Measurements from ENCODE around the gene MAN2B2. TPM values are rescaled to one million over a fixed set of nuclear protein-coding genes. Genes with fewer than 3 reads are reported as not detected.

MAN2B2 gene
- polyA plus RNA-seq, 1 donor (not counting 4 experiments of a cell fraction or from before 2014, with no cell fraction given), result 7.4 TPM

DNA sequence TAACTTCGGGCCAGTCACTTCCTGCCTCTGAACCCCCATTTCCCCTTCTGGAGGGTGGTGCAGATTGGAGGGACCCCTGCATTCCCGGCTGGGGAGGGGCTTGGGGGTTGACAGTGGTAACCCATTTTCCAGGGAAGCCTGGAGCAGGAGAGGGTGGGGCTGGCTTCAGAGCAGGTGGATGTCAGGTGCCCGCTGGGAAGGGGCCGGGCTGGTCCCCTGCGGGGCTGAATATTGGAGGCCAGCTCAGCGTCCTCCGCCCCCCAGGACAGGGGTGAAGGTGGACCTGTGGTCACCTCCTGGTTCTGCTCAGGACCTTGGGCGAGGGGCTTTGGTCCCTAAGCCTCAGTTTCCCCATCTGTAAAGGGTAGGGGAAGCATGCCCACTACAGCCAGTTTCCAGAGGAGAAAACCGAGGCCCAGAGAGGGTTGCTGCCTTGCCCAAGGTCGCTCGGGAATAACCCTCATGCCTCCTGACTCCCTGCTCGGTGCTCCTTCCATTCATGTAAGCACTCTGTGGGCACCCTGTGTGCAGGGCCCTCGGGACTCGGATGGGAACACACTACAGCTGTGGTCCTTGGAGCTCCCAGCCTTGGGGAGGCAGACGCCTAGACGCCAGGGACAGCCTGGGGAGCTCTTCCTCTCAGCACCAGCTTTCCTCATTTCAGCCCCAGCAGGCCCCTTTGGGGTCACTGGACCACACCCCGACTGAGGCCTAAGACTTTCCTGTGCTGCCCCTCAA is 683 bp downstream of the MAN2B2 start:
- H3K27ac ChIP-seq (ENCODE audit: control insufficient read depth, insufficient read depth, low read length), result peak overlapping the region; percentile 31
- no peaks in the 10 kb centered on the region for H3K79me2 ChIP-seq (ENCODE audit: control insufficient read depth, insufficient read depth, low read length)
- peak overlapping the region; percentile 93 for H3K4me2 ChIP-seq (ENCODE audit: control insufficient read depth, extremely low read depth, insufficient read depth, low read depth, low read length)
- peak overlapping the region; percentile 81 to 94 (median 86) for H3K4me3 ChIP-seq (ENCODE audit: control insufficient read depth in 2 of 3, extremely low read depth in 1 of 3, insufficient read depth in 2 of 3, low read depth in 1 of 3, low read length in 3 of 3)
- peak overlapping the region; percentile 75 for H3K9ac ChIP-seq (ENCODE audit: control insufficient read depth, extremely low read depth, insufficient read depth, low read length)
- peak overlapping the region; percentile 89 for H2AFZ ChIP-seq (ENCODE audit: control insufficient read depth, low read length)
- H4K20me1 ChIP-seq (ENCODE audit: control insufficient read depth, extremely low read depth, insufficient read depth, low read length), result no peaks in the 10 kb centered on the region
- DNase-seq (ENCODE audit: low read depth, low spot score) (no peak), FAIRE-seq (no peak)
- dilution Hi-C loops (cut with MboI; ENCODE audit: extremely low pct_ligation_motif_present, low sequenced_read_pairs), result no loop called here
- peaks cover 0 to 12% of the 10 kb centered on the region in 2 experiments for H3K36me3 ChIP-seq (ENCODE audit: control insufficient read depth in 2 of 2, extremely low read depth in 1 of 2, insufficient read depth in 2 of 2, low read length in 2 of 2)
- no peaks in the 10 kb centered on the region for H3K9me1 ChIP-seq (ENCODE audit: control insufficient read depth, extremely low read depth, insufficient read depth, low read length)
- TF ChIP-seq, protein P1, sequence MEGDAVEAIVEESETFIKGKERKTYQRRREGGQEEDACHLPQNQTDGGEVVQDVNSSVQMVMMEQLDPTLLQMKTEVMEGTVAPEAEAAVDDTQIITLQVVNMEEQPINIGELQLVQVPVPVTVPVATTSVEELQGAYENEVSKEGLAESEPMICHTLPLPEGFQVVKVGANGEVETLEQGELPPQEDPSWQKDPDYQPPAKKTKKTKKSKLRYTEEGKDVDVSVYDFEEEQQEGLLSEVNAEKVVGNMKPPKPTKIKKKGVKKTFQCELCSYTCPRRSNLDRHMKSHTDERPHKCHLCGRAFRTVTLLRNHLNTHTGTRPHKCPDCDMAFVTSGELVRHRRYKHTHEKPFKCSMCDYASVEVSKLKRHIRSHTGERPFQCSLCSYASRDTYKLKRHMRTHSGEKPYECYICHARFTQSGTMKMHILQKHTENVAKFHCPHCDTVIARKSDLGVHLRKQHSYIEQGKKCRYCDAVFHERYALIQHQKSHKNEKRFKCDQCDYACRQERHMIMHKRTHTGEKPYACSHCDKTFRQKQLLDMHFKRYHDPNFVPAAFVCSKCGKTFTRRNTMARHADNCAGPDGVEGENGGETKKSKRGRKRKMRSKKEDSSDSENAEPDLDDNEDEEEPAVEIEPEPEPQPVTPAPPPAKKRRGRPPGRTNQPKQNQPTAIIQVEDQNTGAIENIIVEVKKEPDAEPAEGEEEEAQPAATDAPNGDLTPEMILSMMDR (optimal IDR thresholded peaks at IDR 0.05 in 1 of 3, IDR thresholded peaks at IDR 0.05 in 1 of 3, conservative IDR thresholded peaks at IDR 0.05 in 1 of 3; ENCODE audit: extremely low read depth in 1 of 3, insufficient read depth in 2 of 3, low read length in 3 of 3), result no peak
- TF ChIP-seq EZH2 (IDR thresholded peaks at IDR 0.05; ENCODE audit: low read length), result no peak
- H3K27me3 ChIP-seq (ENCODE audit: control insufficient read depth, extremely low read depth, insufficient read depth, low read length), result no peaks in the 10 kb centered on the region
- no peaks in the 10 kb centered on the region for H3K9me3 ChIP-seq (ENCODE audit: control insufficient read depth, low read depth, low read length)
- peaks cover 9% of the 10 kb centered on the region for H3K4me1 ChIP-seq (ENCODE audit: control insufficient read depth, extremely low read depth, insufficient read depth, low read length)

DNA sequence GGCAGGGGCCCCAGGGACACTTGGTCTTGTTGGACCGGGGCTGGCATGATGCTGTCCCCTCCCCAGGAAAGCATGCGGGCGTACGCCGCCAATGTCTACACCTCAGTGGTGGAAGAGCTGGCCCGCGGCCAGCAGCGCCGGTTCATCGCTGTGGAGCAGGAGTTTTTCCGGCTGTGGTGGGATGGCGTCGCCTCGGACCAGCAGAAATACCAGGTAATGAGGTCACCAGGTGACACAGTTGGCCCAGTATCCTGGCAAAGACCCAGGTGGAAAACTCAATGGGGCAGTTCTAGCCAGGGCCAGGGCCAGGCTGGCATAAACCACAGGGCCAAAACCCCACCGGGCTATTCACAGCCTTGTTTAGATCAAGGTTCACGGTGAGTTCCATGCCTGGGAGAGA is 1.5 kb downstream of the MAN2B2 start:
- Histone ChIP-seq H3K4me2 (ENCODE audit: control insufficient read depth, extremely low read depth, insufficient read depth, low read depth, low read length) (no peak overlapping the region), H3K9me1 (ENCODE audit: control insufficient read depth, extremely low read depth, insufficient read depth, low read length) (no peaks in the 10 kb centered on the region), H3K36me3 (ENCODE audit: control insufficient read depth in 2 of 2, extremely low read depth in 1 of 2, insufficient read depth in 2 of 2, low read length in 2 of 2) (peaks cover 0 to 16% of the 10 kb centered on the region in 2 experiments), H3K79me2 (ENCODE audit: control insufficient read depth, insufficient read depth, low read length) (no peaks in the 10 kb centered on the region), H4K20me1 (ENCODE audit: control insufficient read depth, extremely low read depth, insufficient read depth, low read length) (no peaks in the 10 kb centered on the region), H3K4me1 (ENCODE audit: control insufficient read depth, extremely low read depth, insufficient read depth, low read length) (peaks cover 9% of the 10 kb centered on the region), H3K27me3 (ENCODE audit: control insufficient read depth, extremely low read depth, insufficient read depth, low read length) (no peaks in the 10 kb centered on the region), H2AFZ (ENCODE audit: control insufficient read depth, low read length) (no peak overlapping the region), H3K9ac (ENCODE audit: control insufficient read depth, extremely low read depth, insufficient read depth, low read length) (no peak overlapping the region), H3K27ac (ENCODE audit: control insufficient read depth, insufficient read depth, low read length) (no peak overlapping the region), H3K9me3 (ENCODE audit: control insufficient read depth, low read depth, low read length) (no peaks in the 10 kb centered on the region), H3K4me3 (ENCODE audit: control insufficient read depth in 2 of 3, extremely low read depth in 1 of 3, insufficient read depth in 2 of 3, low read depth in 1 of 3, low read length in 3 of 3) (no peak overlapping the region)
- dilution Hi-C loops (cut with MboI; ENCODE audit: extremely low pct_ligation_motif_present, low sequenced_read_pairs), result no loop called here
- DNase-seq (ENCODE audit: low read depth, low spot score) (no peak), FAIRE-seq (no peak)
- TF ChIP-seq EZH2 (IDR thresholded peaks at IDR 0.05; ENCODE audit: low read length), result no peak
- TF ChIP-seq, protein P1 (optimal IDR thresholded peaks at IDR 0.05 in 1 of 3, IDR thresholded peaks at IDR 0.05 in 1 of 3, conservative IDR thresholded peaks at IDR 0.05 in 1 of 3; ENCODE audit: extremely low read depth in 1 of 3, insufficient read depth in 2 of 3, low read length in 3 of 3), result no peak
